Transverse colon (tissue), 4 donors: Measurements from ENCODE around the gene HERC4.

Experiments used
- CTCF ChIP-seq, 5 experiments: fragments of 200-600 bp in 3 of 5; fragments of 450-650 bp in 2 of 5; sonication (generic) in 3 of 5; IDR thresholded peaks; 1 replicate in 2 of 5; 2 replicates in 3 of 5; pipeline ENCODE4 v1.5.1; 2016 to 2017; ENCODE audit warnings: antibody characterized with exemption in 5 of 5, inconsistent platforms in 3 of 5, mild to moderate bottlenecking in 2 of 5, moderate library complexity in 1 of 5
- EP300 ChIP-seq: sonication (generic); formaldehyde crosslinking; IDR thresholded peaks from one replicate; pipeline ENCODE4 v1.6.1; 2017; ENCODE audit warnings: antibody characterized with exemption, low read depth
- POLR2A ChIP-seq: fragments of 450-650 bp; IDR thresholded peaks from one replicate; pipeline ENCODE4 v1.6.1; 2016; ENCODE audit warnings: antibody characterized with exemption, mild to moderate bottlenecking, moderate library complexity
- POLR2AphosphoS5 ChIP-seq, 3 donors: sonication (generic); formaldehyde crosslinking; IDR thresholded peaks; one replicate each; pipeline ENCODE4 v1.6.1; 2016; ENCODE audit warnings: antibody characterized with exemption in 3 of 3

- no peak for TF ChIP-seq EP300
- TF ChIP-seq CTCF (IDR thresholded peaks at IDR 0.05): no peak
- TF ChIP-seq POLR2A: no peak
- no peak for TF ChIP-seq POLR2AphosphoS5 (IDR thresholded peaks at IDR 0.05)
Observed at GRCh38 chr10:68047122-68047521, 28.0 kb downstream of the HERC4 start.
